Spinal cord (tissue), 10 donors: Measurements from ENCODE around the gene SERINC5. TPM values are rescaled to one million over a fixed set of nuclear protein-coding genes. Genes with fewer than 3 reads are reported as not detected.
"Not testable (repeated sequence)": the region's sequence is repeated elsewhere in the genome, so short reads cannot be mapped to it uniquely, and the experiment has no call there.

Experiments used
- DNase-seq, 6 donors: peaks; one replicate each; pipeline versions ENCODE4 v3.0.0 to v3.0.0-alpha.2; 2013 to 2015; ENCODE audit warnings: low spot score in 6 of 6, low read depth in 4 of 6
- H3K27ac ChIP-seq: one replicate; pipeline ENCODE4 v1.5.1; 2013; ENCODE audit warnings: low read depth, low read length, control low read depth
- H3K27me3 ChIP-seq: one replicate; pipeline ENCODE4 v1.6.1; 2013; ENCODE audit warnings: low read length; ENCODE audit not compliant: control insufficient read depth, insufficient read depth
- H3K36me3 ChIP-seq: one replicate; pipeline ENCODE4 v1.6.1; 2013; ENCODE audit warnings: low read length; ENCODE audit not compliant: control insufficient read depth, insufficient read depth
- H3K4me1 ChIP-seq: one replicate; pipeline ENCODE4 v1.6.1; 2013; ENCODE audit warnings: low read length; ENCODE audit not compliant: control insufficient read depth, insufficient read depth
- H3K4me3 ChIP-seq: one replicate; pipeline ENCODE4 v1.5.1; 2013; ENCODE audit warnings: low read depth, low read length, control low read depth
- H3K9me3 ChIP-seq: one replicate; pipeline ENCODE4 v1.6.1; 2013; ENCODE audit warnings: low read length; ENCODE audit not compliant: control insufficient read depth, insufficient read depth
- WGBS: methylation state at CpG from one replicate; pipeline ENCODE4 v1.1.5; 2013; ENCODE audit warnings: missing lambda C conversion rate; ENCODE audit not compliant: insufficient coverage; 5-methylcytosine and 5-hydroxymethylcytosine counted together
- long read RNA-seq, 4 donors: transcript quantifications; one replicate each; lab custom pipeline, GENCODE V29; 2026
- polyA plus RNA-seq, 2 donors: library from polyadenylated mRNA; unstranded; fragments of 120-200 nt; gene quantifications; one replicate each; pipeline ENCODE4 v1.2.1, GENCODE V29; 2013; ENCODE audit not compliant: insufficient read length in 2 of 2
- total RNA-seq, 2 donors: library from RNA; depleted of rRNA in 1 of 2; stranded (reverse); fragments of 120-200 nt in 1 of 2; fragments of >200 nt in 1 of 2; gene quantifications; one replicate each; pipeline versions ENCODE4 v1.2.3 to v1.2.4, GENCODE V29; 2013 to 2014
- donor health status: healthy.

Gene SERINC5
- total RNA-seq: 10 to 100 TPM; 64.5 to 67.5 TPM
- polyA plus RNA-seq: 10 to 100 TPM; 43.2 to 43.6 TPM
- long read RNA-seq, donor 1, full-length matches to known transcripts: 12 of 17 reads
- long read RNA-seq, donor 1, partial matches to known transcripts: 5 of 17 reads
- long read RNA-seq, donor 1, other reads (novel, unspliced or antisense): 0 of 17 reads
- long read RNA-seq, donor 2, full-length matches to known transcripts: 8 of 8 reads
- long read RNA-seq, donor 2, partial matches to known transcripts: 0 of 8 reads
- long read RNA-seq, donor 2, other reads (novel, unspliced or antisense): 0 of 8 reads
- long read RNA-seq, donor 3, full-length matches to known transcripts: 11 of 11 reads
- long read RNA-seq, donor 3, partial matches to known transcripts: 0 of 11 reads
- long read RNA-seq, donor 3, other reads (novel, unspliced or antisense): 0 of 11 reads
- long read RNA-seq, donor 4, full-length matches to known transcripts: 3 of 3 reads
- long read RNA-seq, donor 4, partial matches to known transcripts: 0 of 3 reads
- long read RNA-seq, donor 4, other reads (novel, unspliced or antisense): 0 of 3 reads

GRCh38 chr5:80255811-80256712 is at the start of gene SERINC5:
Gene SERINC5 (minus strand): TSS chr5:80256048. CDS start chr5:80255922, 126 bp downstream.
- Histone ChIP-seq H3K36me3 (peaks cover 2% of the 10 kb centered on the region), H3K4me3 (peak within 1 kb of the TSS; percentile 76), H3K4me1 (peaks cover 32% of the 10 kb centered on the region), H3K9me3 (no peaks in the 10 kb centered on the region), H3K27me3 (no peaks in the 10 kb centered on the region), H3K27ac (peak within 1 kb of the TSS; percentile 97)
- WGBS: under 1% methylated on average over 86 of the region's 87 CpGs
- peak in 4 of 6 donors; percentile 63 to 94 (median 90) for DNase-seq

DNA sequence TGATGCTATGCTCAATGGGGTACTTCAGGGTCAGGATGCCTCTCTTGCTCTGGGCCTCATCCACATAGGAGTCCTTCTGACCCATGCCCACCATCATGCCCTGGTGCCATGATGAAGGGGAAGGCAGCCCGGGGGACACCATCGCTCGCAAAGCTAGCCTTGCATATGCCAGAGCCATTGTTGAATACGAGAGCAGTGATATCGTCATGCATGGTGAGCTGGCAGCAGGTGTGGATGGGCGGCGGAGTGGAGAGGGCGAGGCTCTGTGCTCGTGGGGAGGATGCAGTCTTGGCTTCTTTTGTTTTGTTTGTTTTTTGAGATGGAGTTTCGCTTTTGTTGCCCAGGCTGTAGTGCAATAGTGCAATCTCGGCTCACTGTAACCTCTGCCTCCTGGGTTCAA is 46.8 kb upstream of the SERINC5 start:
- no peaks in the 10 kb centered on the region for H3K36me3 ChIP-seq
- no peaks in the 10 kb centered on the region for H3K9me3 ChIP-seq
- 93% methylated on average over 9 of the region's 11 CpGs for WGBS

GRCh38 chr5:80301342-80301741 is 45.5 kb upstream of the SERINC5 start:
- DNase-seq, H3K4me1 ChIP-seq, H3K27me3 ChIP-seq, H3K36me3 ChIP-seq, H3K9me3 ChIP-seq, H3K4me3 ChIP-seq, H3K27ac ChIP-seq: not testable (repeated sequence)
- WGBS: no CpG with 5 or more reads among the region's 34 CpGs

More for the DNA sequence above, 46.8 kb upstream of the SERINC5 start:
- H3K4me3 ChIP-seq: no peak overlapping the region
- H3K27me3 ChIP-seq: no peaks in the 10 kb centered on the region
- no peak overlapping the region for H3K27ac ChIP-seq
- no peaks in the 10 kb centered on the region for H3K4me1 ChIP-seq
- no peak for DNase-seq

GRCh38 chr5:80300796-80301195 is 44.9 kb upstream of the SERINC5 start:
- 94% methylated on average over 3 of the region's 27 CpGs for WGBS
- not testable (repeated sequence) for H3K36me3 ChIP-seq, H3K4me3 ChIP-seq, H3K9me3 ChIP-seq, H3K27ac ChIP-seq, H3K27me3 ChIP-seq, DNase-seq, H3K4me1 ChIP-seq

GRCh38 chr5:80300125-80300524 is 44.3 kb upstream of the SERINC5 start:
- no peaks in the 10 kb centered on the region for H3K9me3 ChIP-seq
- no peak overlapping the region for H3K27ac ChIP-seq
- no peak overlapping the region for H3K4me3 ChIP-seq
- no peak for DNase-seq
- no peaks in the 10 kb centered on the region for H3K27me3 ChIP-seq
- H3K4me1 ChIP-seq: no peaks in the 10 kb centered on the region
- H3K36me3 ChIP-seq: no peaks in the 10 kb centered on the region
- WGBS: 93% methylated on average over 7 of the region's 8 CpGs

DNA sequence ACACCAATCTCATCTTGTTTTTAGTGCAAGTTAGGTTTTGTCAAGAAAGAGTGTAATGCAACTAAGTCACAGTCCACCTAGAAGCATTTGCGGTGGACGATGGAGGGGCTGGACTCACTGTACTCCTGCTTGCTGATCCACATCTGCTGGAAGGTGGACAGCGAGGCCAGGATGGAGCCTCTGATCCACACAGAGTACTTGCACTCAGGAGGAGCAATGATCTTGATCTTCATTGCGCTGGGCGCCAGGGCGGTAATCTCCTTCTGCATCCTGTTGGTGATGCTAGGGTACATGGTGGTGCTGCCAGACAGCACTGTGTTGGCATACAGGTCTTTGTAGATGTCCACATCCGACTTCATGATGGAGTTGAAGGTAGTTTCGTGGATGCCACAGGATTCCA is 43.8 kb upstream of the SERINC5 start:
- Histone ChIP-seq H3K27me3 (no peaks in the 10 kb centered on the region), H3K4me3 (no peak overlapping the region), H3K9me3 (no peaks in the 10 kb centered on the region), H3K27ac (no peak overlapping the region), H3K4me1 (no peaks in the 10 kb centered on the region), H3K36me3 (no peaks in the 10 kb centered on the region)
- whole genome bisulfite sequencing: 93% methylated on average over 8 of the region's 8 CpGs
- DNase-seq: no peak

GRCh38 chr5:80296121-80296520 is 40.3 kb upstream of the SERINC5 start:
- 80% methylated on average over 3 of the region's 6 CpGs for WGBS
- no peak for DNase-seq
- H3K36me3 ChIP-seq: no peaks in the 10 kb centered on the region
- no peak overlapping the region for H3K4me3 ChIP-seq
- H3K9me3 ChIP-seq: no peaks in the 10 kb centered on the region
- H3K4me1 ChIP-seq: no peaks in the 10 kb centered on the region
- no peaks in the 10 kb centered on the region for H3K27me3 ChIP-seq
- H3K27ac ChIP-seq: no peak overlapping the region

- no peak for DNase-seq
- Histone ChIP-seq H3K36me3 (no peaks in the 10 kb centered on the region), H3K4me1 (no peaks in the 10 kb centered on the region), H3K27ac (no peak overlapping the region), H3K4me3 (no peak overlapping the region), H3K27me3 (no peaks in the 10 kb centered on the region), H3K9me3 (no peaks in the 10 kb centered on the region)
- 89% methylated on average over 7 of the region's 8 CpGs for WGBS
Measured at GRCh38 chr5:80291761-80292160, 35.9 kb upstream of the SERINC5 start.

- Histone ChIP-seq H3K9me3 (no peaks in the 10 kb centered on the region), H3K4me3 (no peak overlapping the region), H3K27me3 (no peaks in the 10 kb centered on the region), H3K4me1 (no peaks in the 10 kb centered on the region), H3K27ac (no peak overlapping the region), H3K36me3 (no peaks in the 10 kb centered on the region)
- WGBS: no CpG with 5 or more reads among the region's 2 CpGs
- DNase-seq: no peak
Measured at GRCh38 chr5:80289320-80289719, 33.5 kb upstream of the SERINC5 start.
